Calu3 (cell line): Measurements from ENCODE around the gene NHSL1. TPM values are rescaled to one million over a fixed set of nuclear protein-coding genes. Genes with fewer than 3 reads are reported as not detected.

Experiments
- BruUV-seq: library from RNA; stranded (reverse); fragments of 400-500 nt; replicated peaks from 2 replicates; lab custom pipeline; 2021; lab: Mats Ljungman, UMichigan
- CTCF ChIA-PET: fragments of 300-600 bp; sonication (Branson Sonifier 250); formaldehyde crosslinking; loops from one replicate; lab custom pipeline; 2022; ENCODE audit warnings: antibody characterized with exemption; lab: Charles Lee
- DNase-seq: peaks from one replicate; pipeline ENCODE4 v3.0.0; 2022
- H3K27ac Mint-ChIP-seq: one replicate; pipeline ENCODE4 v1.8.0; 2022; ENCODE audit warnings: mixed read lengths; ENCODE audit not compliant: unreplicated experiment
- H3K27me3 Mint-ChIP-seq: one replicate; pipeline ENCODE4 v1.8.0; 2022; ENCODE audit warnings: mixed read lengths; ENCODE audit not compliant: unreplicated experiment
- H3K36me3 Mint-ChIP-seq: one replicate; pipeline ENCODE4 v1.8.0; 2022; ENCODE audit warnings: mild to moderate bottlenecking, moderate library complexity, mixed read lengths; ENCODE audit not compliant: insufficient read depth, unreplicated experiment
- H3K4me1 Mint-ChIP-seq: one replicate; pipeline ENCODE4 v1.8.0; 2022; ENCODE audit warnings: mild to moderate bottlenecking, low read depth, mixed read lengths; ENCODE audit not compliant: unreplicated experiment
- H3K4me3 Mint-ChIP-seq: one replicate; pipeline ENCODE4 v1.8.0; 2022; ENCODE audit warnings: mild to moderate bottlenecking, low read depth, moderate library complexity, mixed read lengths; ENCODE audit not compliant: unreplicated experiment
- H3K9me3 Mint-ChIP-seq: one replicate; pipeline ENCODE4 v1.8.0; 2022; ENCODE audit warnings: low read depth, mixed read lengths; ENCODE audit not compliant: unreplicated experiment
- CTCF ChIP-seq: fragments of 200-600 bp; IDR thresholded peaks from one replicate; pipeline ENCODE4 v1.8.0; 2022; ENCODE audit warnings: antibody characterized with exemption; ENCODE audit not compliant: unreplicated experiment
- intact Hi-C: fragments of 100-400 bp; cut with micrococcal nuclease; formaldehyde crosslinking; loops from one replicate; pipeline ENCODE4 v1.10.0; 2022; ENCODE audit not compliant: unreplicated experiment
- total RNA-seq: library from RNA; stranded (reverse); gene quantifications from 2 replicates; pipeline ENCODE4 v1.2.3, GENCODE V29; 2022

Gene NHSL1
- total RNA-seq, 1 experiment from 2014 or later, result 26.6 TPM

- Mint-ChIP-seq H3K36me3 (peaks cover 18% of the 10 kb centered on the region), H3K9me3 (no peaks in the 10 kb centered on the region), H3K27ac (no peak overlapping the region), H3K27me3 (no peaks in the 10 kb centered on the region), H3K4me1 (peaks cover 19% of the 10 kb centered on the region), H3K4me3 (no peak overlapping the region)
- CTCF ChIA-PET, result no interaction called here
- DNase-seq, result no peak
- BruUV-seq, result no TSS peak
- no peak for TF ChIP-seq CTCF
- intact Hi-C loops, result no loop called here
Observed at GRCh38 chr6:138473144-138473543, 26.1 kb downstream of the NHSL1 start.

GRCh38 chr6:138468320-138469015 lies 30.8 kb downstream of the NHSL1 start:
- H3K27ac Mint-ChIP-seq, result peak overlapping the region; percentile 64
- intact Hi-C loops, result no loop called here
- TF ChIP-seq CTCF, result no peak

GRCh38 chr6:138467901-138468300 lies 31.4 kb downstream of the NHSL1 start:
- peaks cover 41% of the 10 kb centered on the region for H3K4me1 Mint-ChIP-seq
- peaks cover 29% of the 10 kb centered on the region for H3K36me3 Mint-ChIP-seq
- no peak overlapping the region for H3K4me3 Mint-ChIP-seq
- DNase-seq, result no peak
- no TSS peak for BruUV-seq
- intact Hi-C loops, result no loop called here
- no peak overlapping the region for H3K27ac Mint-ChIP-seq
- CTCF ChIA-PET, result no interaction called here
- no peaks in the 10 kb centered on the region for H3K27me3 Mint-ChIP-seq
- no peak for TF ChIP-seq CTCF
- no peaks in the 10 kb centered on the region for H3K9me3 Mint-ChIP-seq

More at GRCh38 chr6:138468320-138469015, 30.8 kb downstream of the NHSL1 start:
- peak overlapping the region; percentile 23 for H3K4me3 Mint-ChIP-seq
- H3K4me1 Mint-ChIP-seq, result peaks cover 41% of the 10 kb centered on the region
- H3K9me3 Mint-ChIP-seq, result no peaks in the 10 kb centered on the region
- no peak for DNase-seq
- CTCF ChIA-PET, result interaction anchor here (1.1 kb wide), 1 partner anchor 19 kb away, joined by 4 read pairs; no protein-coding TSS in a partner anchor
- H3K27me3 Mint-ChIP-seq, result no peaks in the 10 kb centered on the region
- H3K36me3 Mint-ChIP-seq, result peaks cover 25% of the 10 kb centered on the region
- BruUV-seq, result no TSS peak

GRCh38 chr6:138465007-138465645 lies 34.2 kb downstream of the NHSL1 start:
- no peak for TF ChIP-seq CTCF
- peak overlapping the region; percentile 82 for H3K27ac Mint-ChIP-seq
- intact Hi-C loops, result no loop called here
- BruUV-seq, result no TSS peak
- DNase-seq, result peak; percentile 49
- CTCF ChIA-PET, result interaction anchor here (0.7 to 2.0 kb wide), 4 partner anchors 9 to 44 kb away, joined by 3 to 8 read pairs (median 4); no protein-coding TSS in a partner anchor
- no peaks in the 10 kb centered on the region for H3K27me3 Mint-ChIP-seq
- peak overlapping the region; percentile 25 for H3K4me3 Mint-ChIP-seq
- peaks cover 6% of the 10 kb centered on the region for H3K9me3 Mint-ChIP-seq
- H3K36me3 Mint-ChIP-seq, result peaks cover 41% of the 10 kb centered on the region
- H3K4me1 Mint-ChIP-seq, result peaks cover 59% of the 10 kb centered on the region
